NCI-H146 (cell line): ENCODE results near the gene MACO1.
"Not testable (repeated sequence)": the region's sequence is repeated elsewhere in the genome, so short reads cannot be mapped to it uniquely, and the experiment has no call there.

ENCODE experiments used
- DNase-seq: peaks from one replicate; lab custom pipeline; 2025; lab: John Stamatoyannopoulos, UW

MACO1 gene

GRCh38 chr1:25456502-25456901 lies 25.8 kb downstream of the MACO1 start:
- no peak for DNase-seq

DNA sequence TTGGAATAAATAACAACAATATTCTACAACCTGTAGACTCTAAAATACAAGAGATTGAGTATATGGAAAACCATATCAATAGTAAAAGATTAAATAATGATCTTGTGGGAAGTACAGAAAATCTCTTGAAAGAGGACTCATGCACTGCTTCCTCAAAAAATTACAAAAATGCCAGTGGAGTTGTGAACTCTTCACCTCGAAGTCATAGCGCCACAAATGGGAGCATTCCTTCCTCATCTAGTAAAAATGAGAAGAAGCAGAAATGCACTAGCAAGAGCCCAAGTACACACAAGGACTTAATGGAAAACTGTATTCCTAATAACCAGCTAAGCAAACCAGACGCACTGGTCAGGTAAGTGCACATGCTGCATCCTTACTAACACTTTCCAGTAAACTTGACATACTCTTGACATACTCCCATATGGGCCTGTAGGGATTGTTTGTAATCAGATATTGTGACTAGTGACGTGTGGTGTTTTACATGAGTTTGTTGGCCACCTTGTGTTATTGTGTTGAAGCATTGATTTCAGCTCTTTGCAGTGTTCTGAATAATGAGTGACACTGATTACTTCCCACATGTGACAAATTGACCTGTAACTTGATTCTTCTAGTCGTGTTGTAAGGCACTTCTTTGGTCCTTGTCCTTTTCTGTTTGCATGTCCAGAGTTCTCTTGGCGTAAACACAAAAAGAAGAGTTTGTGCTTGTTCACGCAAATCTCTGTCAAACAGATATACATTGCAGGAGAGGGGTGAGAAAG lies 28.0 kb downstream of the MACO1 start:
- DNase-seq = no peak

DNA sequence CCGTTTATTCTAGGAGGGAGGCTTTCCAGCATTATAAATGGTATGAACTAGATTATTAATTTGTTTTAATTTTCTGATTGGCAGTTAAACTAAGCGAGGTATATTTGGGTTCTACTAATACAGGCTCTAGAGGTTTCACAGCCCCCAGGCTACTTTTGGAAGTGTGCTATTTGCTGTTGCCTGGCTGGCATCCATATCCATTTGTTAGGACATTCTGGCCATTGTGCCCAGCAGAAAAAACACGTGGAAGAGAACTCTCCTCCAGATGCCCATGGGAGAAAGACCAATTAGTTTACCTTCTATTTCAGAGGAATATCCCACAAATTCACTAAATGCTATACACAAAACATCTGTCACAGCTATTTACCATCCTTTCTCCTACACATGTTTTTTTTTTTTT lies 29.3 kb downstream of the MACO1 start:
- no peak for DNase-seq

- not testable (repeated sequence) for DNase-seq
Measured at GRCh38 chr1:25460816-25461215, 30.1 kb downstream of the MACO1 start.

- DNase-seq = no peak
Measured at GRCh38 chr1:25461849-25462248, 31.2 kb downstream of the MACO1 start.

DNA sequence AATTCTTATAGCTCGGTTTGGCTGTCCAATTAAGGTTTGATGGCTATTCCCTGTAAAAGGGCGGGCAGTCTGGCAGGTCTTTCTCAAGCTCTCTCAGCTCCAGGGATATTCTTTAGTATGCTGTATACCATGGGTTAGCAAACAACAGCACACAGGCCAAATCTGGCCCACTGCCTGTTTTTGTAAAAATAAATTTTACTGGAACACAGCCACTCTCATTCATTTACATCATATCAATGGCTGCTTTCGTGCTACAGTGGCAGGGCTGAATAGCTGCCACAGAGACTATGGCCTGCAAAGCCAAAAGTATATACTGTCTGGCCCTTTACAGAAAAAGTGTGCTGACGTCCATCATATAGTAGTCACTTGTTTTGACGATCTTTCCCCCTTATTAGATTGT lies 32.0 kb downstream of the MACO1 start:
- DNase-seq = no peak

- no peak for DNase-seq
Measured at GRCh38 chr1:25467193-25467592, 36.5 kb downstream of the MACO1 start.

DNA sequence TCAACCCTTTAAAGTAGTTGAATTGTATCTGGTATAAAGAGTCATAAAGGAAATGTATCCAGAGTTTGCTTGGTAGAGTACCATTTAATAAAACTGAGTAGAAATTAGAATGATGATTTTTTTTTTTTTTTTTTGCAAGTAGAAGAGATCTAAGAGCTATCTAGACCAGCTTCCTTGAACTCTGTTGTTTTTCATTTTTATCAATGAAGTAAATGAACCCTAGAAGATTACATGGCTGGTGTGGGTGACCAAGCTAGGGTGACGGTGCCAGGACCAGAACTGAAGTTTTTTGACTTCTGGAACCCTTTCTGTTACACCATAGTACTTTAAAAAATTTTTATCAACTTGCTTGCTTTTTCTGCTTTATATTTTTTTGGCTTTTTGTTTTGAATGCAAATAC lies 36.9 kb downstream of the MACO1 start:
- DNase-seq = no peak

GRCh38 chr1:25468033-25468432 lies 37.3 kb downstream of the MACO1 start:
- no peak for DNase-seq

DNA sequence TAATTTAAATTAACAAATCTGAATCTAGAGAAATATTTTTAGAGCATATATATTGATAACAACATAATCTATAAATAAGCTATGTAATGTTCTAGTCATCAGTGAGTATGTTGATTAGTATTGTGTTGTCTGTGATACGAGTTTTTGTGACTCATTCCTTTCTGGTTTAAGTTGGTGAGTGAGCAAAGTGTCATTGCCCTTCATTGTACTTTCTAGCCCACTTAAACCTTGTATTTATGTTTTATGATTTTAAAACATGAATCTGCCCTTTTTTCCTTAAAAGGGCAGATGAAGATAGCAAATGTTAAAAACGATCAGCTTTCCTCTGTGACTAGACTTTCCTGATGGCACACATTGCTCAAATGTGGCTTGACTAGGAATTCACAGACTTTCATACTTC lies 38.5 kb downstream of the MACO1 start:
- DNase-seq = no peak

- peak; percentile 30 for DNase-seq
Measured at GRCh38 chr1:25472471-25472870, 41.8 kb downstream of the MACO1 start.

GRCh38 chr1:25473653-25474225 lies 43.0 kb downstream of the MACO1 start:
- DNase-seq = no peak

- DNase-seq = no peak
Measured at GRCh38 chr1:25474439-25475047, 43.8 kb downstream of the MACO1 start.

DNA sequence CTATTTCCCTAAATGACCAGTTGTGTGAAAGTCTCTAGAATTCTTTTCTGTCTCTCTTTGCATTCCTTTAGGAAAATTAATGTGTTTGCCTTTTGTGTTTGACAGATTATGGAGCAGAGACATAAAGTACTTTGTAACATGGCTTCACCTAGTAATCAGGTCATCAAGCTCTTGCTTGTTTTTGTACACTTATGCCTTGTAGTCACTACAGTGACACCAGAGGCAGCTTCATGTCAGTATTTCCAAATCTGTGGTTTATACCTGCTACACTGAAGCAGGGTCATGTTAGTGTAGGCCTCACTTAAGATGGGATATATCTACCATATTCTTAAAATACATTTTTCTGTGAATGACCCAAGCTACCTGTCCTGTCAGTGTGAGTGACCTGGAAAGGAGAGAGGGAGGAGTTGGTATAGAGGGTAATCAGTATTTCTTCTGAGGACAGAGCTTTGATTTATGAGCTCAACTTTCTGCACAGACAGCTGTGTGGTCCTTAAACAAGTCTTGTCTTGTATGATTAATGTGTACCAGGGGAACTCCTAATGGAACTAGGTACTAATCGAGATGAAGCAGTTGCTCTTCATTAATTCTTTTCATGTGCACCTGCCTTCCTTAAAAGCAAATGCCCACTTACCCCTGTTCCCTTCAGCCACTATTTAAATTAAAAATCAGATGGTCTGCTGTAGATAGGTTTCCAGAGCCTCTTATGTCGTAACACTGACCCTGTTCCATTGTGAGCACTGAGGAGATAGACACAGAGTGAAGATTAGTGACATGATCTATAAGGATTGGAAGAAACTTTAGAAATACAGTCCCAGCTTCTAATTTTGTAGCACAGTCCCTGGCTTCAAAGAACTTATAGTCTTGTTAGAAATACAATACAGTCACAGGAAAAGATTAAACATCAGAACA lies 45.7 kb downstream of the MACO1 start:
- peak; percentile 27 for DNase-seq

- DNase-seq = no peak
Measured at GRCh38 chr1:25477448-25478034, 46.8 kb downstream of the MACO1 start.

DNA sequence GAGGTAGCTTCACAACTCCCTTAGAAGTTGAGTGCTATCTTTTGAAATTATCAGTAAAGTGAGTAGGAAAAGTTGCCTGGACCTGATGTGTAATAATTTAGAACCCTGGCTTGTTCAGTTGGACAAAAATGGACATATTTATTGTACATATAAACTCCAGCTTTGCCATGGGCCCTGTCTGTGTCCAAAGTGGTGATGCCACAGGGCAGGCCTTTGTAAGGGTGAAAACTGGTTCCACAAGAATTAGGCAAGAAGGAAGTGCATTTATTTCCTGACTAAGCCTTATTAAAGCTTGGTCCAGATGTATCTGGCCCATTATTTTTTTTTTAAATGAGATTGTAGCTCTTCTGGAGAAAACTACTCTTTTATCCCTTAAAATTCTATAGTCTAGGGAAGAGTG lies 47.9 kb downstream of the MACO1 start:
- no peak for DNase-seq

DNA sequence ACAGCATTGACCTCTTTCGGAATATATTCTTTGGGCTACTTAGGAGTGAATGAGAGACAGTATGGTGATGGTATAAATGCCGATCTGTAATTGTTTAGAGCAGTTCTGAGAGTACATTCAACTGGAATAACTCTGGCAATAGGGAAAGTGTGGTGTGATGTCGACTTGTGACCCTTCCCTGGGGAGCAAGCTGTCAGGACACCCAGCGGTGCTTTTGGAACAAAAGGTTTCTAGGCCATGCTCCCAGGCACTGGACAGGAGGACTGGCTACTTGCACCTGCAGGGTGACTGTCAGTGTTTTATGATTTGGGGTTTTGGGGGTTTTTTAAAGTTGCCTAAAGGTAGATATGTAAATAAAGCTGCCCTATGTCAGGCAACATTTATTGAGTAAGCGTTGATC lies 50.9 kb downstream of the MACO1 start:
- no peak for DNase-seq

DNA sequence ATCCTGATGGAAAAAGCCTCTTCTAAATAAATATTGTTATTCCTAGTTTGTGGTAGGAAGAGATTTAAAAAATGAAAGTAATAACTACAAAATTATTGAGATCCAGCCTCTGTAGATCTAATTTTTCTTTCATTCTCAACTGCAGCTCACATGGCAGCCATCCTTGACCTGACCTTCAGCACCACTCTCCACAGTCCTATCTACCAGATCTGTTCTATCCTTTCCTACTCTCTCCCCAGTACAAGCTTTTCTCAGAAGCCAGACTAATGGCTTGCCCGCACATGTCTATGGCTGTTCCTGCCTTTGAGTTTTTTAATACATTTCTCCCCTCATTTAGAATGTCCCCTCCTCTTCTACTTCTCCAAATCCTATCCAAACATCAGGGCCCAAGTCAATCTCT lies 51.5 kb downstream of the MACO1 start:
- DNase-seq = no peak

DNA sequence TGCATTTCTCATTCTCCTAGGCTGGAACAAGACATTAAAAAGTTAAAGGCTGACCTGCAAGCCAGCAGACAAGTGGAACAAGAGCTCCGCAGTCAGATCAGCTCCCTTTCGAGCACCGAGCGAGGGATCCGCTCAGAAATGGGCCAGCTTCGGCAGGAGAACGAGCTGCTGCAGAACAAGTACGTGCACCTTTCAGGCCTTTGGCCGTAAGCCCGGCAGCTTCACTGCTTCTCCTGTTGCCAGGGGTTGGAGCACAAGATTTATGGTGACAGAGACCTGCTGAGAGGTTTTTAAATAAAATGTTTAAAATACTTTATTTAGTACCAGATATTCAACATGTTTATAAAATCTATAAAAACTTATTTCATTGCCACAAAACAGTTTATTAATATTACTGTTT lies 53.4 kb downstream of the MACO1 start:
- DNase-seq = no peak

DNA sequence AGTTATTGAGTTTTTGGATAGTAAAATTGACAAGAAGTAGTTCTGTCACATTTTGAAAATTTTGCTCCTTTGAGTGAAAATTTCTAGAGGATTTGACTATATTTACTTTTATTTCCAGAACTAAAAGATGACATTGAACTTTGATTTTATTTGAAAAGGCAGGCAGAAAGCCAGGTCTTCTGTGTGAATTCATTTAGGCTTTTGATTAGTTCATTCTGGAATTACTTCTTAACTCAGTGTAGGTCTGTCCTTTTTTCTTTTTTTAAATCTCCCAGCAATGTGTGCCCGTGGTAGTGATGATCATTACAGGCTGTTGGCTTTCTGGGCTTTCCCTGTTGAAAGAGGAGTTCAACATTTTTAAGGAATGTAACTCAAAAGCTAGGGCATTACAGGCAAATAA lies 53.8 kb downstream of the MACO1 start:
- no peak for DNase-seq

DNA sequence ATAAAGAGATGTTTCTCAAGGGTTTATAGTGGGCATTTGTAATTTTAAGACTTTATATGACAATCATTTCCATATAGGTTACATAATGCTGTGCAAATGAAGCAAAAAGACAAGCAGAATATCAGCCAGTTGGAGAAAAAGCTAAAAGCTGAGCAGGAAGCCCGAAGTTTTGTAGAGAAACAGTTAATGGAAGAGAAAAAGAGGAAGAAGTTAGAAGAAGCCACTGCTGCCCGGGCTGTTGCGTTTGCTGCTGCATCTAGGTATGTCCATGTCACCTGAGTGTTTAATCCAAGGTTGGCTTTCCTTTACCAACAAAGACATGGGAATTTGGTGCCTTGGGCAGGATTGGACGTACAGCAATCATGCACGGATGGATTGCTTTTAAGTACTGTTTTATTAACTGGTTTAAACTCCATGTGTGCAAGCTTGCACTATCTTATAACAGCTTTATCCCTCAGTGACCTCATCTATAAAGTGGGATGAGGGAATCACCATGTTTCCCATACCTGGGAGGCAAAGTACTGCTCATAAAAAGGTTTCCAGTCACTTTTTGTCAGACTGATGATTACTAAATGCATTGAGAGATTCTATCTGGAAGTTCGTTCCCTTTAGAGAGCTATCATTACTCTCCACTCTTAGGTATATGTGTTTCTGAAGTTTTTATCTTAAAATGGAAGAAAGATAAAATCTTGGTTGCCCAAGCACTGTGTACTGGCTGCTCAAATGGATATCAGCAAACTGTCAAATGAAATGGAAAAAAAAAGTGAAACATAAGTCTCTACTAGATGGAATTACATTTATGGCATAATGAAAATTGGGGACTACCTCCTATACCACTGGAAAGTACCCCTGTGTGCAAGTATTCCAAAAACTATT lies 55.1 kb downstream of the MACO1 start:
- no peak for DNase-seq
